ENCODE results near the gene EMILIN3.

EMILIN3 gene

GRCh38 chr20:41362748-41363140, 3.9 kb downstream of the EMILIN3 start:
- DNase-seq: no peak

DNA sequence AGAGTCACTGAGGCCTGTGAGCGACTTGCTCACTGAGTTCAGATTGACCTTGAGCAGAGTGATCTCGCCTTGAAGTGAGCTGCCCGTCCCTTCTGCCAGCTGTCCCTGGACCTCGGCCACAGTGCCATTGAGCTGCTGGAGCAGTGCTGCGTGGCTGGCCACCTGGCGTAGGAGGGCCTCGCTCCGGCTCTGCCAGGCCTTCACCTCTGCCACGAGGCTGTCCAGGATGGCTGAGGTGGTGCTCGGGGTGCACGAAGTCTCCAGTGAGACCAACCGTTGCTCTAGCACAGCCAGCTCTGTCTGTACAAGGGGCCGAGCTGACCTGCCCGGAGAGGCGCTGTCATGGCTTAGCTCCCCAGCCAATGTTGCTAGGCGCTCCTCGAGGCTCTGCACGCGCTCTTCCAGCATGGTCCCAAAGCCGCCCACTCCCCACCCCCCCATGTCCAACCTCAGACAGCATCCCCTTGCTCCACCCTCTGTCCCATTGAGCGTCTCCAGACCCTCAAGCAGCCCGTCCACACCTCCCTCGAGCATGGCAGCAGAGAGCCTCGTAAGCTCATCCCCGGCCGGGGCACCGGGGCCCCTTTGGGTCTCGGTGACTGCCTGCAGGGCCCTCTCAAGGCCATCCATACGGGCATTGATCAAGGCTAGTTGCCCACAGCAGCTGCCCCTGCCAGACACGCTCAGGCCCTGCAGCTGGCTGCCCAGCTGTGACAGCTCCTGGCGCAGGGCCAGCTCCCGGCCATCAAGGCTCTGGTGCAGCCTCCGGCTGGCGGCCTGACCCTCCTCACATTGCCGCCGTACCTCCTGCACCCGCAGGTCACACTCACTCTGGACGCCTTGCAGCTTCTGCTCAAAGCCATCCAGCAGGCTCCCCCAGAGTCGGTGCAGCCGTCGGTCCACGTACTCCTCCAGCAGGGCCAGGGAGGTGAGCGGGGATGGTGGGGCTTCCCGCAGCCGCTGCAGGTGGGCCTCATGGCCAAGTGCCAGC, 4.6 kb downstream of the EMILIN3 start:
- DNase-seq: no peak

GRCh38 chr20:41360831-41361756, 5.5 kb downstream of the EMILIN3 start:
- no peak for DNase-seq

DNA sequence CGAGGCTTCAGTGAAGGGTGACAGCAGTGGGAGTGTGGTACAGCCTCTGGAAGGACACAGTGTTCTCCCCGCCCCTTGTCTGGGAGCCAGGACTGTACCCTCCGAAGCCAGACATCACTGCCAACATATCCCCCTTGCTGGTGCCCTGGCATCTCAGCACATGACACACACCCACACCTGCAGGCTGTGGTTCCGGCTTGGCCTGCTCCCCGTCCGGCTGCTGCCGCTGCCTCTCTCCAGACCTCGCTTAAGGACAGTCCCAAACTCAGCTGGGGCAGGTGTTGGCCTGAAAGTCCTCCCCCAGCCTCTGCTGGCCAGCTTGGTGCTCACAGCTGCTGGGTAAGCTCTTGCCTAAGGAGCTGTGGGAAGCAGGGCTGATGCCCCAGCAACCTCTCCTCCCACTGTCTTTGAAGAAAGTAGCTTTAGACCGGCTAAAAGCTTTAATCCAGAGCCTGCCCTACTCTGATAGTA, 7.0 kb downstream of the EMILIN3 start:
- DNase-seq: no peak

GRCh38 chr20:41358717-41359116, 7.9 kb downstream of the EMILIN3 start:
- DNase-seq: no peak

DNA sequence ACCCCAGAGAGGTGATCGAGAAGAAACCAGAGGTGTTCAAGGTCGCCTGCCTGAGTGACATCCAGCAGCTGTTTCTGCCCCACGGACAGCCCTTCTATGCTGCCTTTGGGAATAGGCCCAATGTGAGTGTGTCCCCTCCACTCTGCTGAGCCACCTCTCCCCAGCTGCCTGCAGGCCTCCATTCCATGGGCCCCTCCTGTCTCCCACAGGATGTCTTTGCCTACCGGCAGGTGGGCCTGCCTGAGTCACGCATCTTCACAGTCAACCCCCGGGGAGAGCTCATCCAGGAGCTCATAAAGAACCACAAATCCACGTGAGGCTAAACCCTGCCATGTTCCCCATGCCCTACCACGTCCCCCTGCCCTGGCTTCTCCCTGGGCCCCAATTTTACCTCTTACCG, 8.4 kb downstream of the EMILIN3 start:
- no peak for DNase-seq

- no peak for DNase-seq
Measured at GRCh38 chr20:41357424-41358163, 9.0 kb downstream of the EMILIN3 start.

GRCh38 chr20:41356951-41357350, 9.7 kb downstream of the EMILIN3 start:
- DNase-seq: no peak

DNA sequence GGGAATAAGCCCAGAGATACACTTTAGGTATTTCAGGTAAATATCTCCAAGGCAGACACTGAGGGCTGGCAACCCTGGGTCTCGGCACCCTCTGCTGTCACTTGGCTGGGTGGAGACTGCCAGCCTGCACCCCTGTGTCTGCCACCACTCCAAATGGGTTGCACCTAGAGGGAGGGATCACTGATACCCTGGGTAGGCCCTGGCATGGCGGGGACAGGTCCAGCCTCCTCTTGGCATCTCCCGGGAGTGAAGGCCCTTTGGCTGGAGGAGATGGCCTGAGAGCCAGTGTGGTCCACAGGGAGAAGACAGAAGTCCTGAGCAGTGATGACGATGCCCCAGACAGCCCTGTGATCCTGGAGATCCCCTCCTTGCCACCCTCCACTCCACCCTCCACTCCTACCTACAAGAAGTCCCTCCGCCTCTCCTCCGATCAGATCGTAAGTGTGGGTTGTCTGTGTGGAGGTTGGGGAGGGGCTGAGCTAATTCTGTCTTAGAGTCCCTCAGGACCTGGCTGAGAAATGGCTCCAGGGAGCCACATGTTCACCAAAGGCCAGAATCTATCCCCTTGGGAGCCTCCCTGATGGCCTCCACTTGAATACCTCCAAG, 10.9 kb downstream of the EMILIN3 start:
- no peak for DNase-seq

- DNase-seq: no peak
Measured at GRCh38 chr20:41355192-41355591, 11.4 kb downstream of the EMILIN3 start.

- no peak for DNase-seq
Measured at GRCh38 chr20:41353530-41353929, 13.1 kb downstream of the EMILIN3 start.

DNA sequence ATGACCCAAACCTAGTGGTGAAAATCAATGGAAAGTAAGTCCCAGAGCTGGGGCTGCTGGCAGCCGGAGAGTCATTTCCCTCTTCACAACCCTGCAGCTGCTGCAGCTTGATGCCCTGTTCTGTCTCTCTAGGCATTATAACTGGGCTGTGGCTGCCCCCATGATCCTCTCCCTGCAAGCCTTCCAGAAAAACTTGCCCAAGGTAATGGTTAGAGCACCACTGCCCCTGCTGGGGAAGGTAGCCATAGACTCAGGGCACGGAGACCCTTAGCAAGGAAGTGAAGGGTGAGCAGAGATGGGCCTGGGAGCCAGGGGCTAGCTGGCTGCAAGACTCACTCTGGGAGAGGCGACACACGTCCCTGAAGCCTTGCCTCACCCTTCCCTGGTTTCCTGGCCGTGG, 14.0 kb downstream of the EMILIN3 start:
- DNase-seq: no peak

DNA sequence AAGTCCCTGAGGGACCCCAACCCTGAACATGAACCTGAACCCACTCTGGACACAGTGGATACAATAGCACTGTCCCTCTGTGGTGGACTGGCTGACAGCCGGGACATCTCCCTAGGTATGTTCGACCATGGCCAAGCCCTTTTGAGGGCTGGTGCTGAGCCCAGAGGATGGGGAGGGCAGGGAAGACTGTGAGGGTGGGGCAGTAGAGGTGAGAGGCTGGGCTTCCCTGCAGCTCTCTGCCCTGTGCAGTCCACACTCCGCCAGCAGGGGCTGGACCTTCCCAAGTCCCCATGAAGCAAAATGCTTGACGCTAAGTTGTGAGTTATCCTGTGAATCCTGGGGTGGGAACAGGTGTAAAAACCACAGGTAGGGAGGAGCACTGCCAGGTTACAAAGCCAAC, 14.5 kb downstream of the EMILIN3 start:
- DNase-seq: no peak

GRCh38 chr20:41350408-41350962, 16.1 kb downstream of the EMILIN3 start:
- DNase-seq: no peak

DNA sequence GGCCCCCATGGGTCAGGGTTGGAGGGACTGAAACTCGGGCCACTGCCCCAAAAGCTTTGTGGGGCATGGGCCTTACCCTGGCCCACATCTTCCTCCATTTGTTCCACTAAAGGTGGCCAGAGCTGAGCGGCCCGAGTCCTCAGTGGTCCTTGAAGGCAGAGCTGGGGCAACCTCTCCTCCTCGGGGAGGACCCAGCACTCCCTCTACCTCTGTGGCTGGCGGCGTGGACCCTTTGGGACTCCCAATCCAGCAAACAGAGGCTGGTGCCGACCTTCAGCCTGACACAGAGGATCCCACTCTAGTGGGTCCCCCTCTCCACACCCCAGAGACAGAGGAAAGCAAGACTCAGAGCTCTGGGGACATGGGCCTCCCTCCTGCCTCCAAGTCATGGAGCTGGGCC, 16.7 kb downstream of the EMILIN3 start:
- DNase-seq: no peak

- DNase-seq: no peak
Measured at GRCh38 chr20:41349266-41349665, 17.4 kb downstream of the EMILIN3 start.

GRCh38 chr20:41348430-41349172, 18.0 kb downstream of the EMILIN3 start:
- DNase-seq: no peak

DNA sequence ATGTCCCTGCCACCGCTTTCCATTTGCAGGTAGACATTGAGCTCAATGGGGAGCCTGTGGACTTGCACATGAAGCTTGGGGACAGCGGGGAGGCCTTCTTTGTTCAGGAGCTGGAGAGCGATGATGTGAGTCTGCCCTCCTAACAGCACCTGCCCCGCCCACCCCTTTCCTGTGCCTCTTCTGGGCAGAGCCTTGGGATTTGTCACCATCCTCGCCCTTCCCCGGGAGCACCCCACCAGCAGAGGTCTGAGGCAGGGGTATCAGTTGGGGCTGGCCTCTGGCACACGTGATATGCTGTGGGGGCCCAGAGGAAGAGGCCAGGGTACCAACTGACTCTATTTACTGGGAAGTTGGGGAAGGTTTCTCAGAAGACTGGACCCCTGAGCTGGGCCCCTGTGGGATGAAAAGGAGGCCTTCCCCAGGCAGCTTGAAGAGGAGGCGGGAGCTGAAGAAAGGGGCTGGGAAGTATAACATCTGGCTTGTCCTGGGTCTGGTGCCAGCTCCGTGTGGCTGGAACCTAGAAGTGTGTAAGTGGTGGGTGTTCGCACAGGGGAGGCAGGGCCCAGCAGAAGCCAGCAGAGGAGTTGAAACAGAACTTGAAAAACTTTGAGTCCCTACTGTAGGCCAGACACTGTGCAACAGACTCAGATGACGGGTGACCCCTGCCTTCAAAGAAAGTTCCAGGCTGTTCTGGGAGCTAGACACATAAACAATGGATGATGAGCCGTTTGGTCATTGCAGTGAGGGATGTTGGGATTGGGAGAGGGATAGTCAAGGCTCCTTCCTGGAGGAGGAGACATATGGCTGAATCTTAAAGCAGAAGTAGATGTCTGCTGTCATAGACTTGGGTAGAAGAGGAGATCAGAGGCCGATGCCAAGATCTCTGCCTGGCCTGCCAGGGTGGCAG, 18.8 kb downstream of the EMILIN3 start:
- no peak for DNase-seq

DNA sequence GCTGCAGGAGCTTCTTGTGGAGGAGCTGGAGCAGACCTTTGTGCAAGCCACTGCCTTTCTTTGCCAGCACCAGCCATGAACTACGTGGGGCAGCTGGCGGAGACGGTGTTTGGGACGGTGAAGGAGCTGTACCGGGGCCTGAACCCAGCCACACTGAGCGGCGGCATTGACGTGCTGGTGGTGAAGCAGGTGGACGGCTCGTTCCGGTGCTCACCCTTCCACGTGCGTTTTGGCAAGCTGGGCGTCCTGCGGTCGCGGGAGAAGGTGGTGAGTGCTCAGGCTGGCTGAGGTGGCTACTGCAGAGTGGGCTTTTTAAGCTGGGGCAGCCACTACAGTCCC, 20.9 kb downstream of the EMILIN3 start:
- no peak for DNase-seq

Measured in stimulated activated CD4-positive, alpha-beta T cell treated with anti-CD3 and anti-CD28 coated beads, Interleukin-4, amount 100 ng/mL, for 1 hour (primary cell).